Measurements from ENCODE around the gene DCT.

DCT gene

DNA sequence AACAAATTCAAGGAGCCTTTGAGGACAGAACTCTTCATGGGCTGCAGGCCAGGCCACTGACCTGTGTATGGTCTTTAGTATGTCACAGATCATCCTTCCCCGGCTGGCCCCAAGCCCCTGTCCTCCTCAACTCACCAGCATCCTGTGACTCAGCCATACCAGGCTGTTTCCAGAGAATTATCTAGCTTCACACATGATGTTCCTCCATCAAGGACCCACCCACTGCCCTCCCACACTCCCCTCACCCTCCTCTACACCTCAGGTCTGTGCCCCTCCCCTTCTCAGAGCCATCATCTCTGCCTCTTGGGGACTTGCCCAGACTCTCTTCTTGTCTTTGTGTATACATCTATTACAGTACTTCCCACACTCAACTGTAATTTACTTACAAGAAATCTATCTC lies 14.7 kb downstream of the DCT start:
- no peak for DNase-seq
- H3K4me1 ChIP-seq (ENCODE audit: low read length): no peaks in the 10 kb centered on the region
- TF ChIP-seq EZH2phosphoT487 (IDR thresholded peaks at IDR 0.05; ENCODE audit: low read length): no peak
- no peaks in the 10 kb centered on the region for H3K9me2 ChIP-seq (replicated peaks; ENCODE audit: insufficient read depth, low read length)
- no peaks in the 10 kb centered on the region for H4K20me1 ChIP-seq (ENCODE audit: insufficient read depth, low read length)
- no peak overlapping the region for H3K27ac ChIP-seq (ENCODE audit: low read length)
- no peak overlapping the region for H2AFZ ChIP-seq (ENCODE audit: low read length)
- H3K9me3 ChIP-seq (replicated peaks; ENCODE audit: insufficient read depth, low read length): no peaks in the 10 kb centered on the region
- no peak overlapping the region for H3K9ac ChIP-seq (ENCODE audit: low read length)
- H3F3A ChIP-seq (ENCODE audit: insufficient read depth, low read length): no peaks in the 10 kb centered on the region
- H3K79me2 ChIP-seq (ENCODE audit: low read length): no peaks in the 10 kb centered on the region
- H3K27me3 ChIP-seq (replicated peaks; ENCODE audit: insufficient read depth, low read length): no peaks in the 10 kb centered on the region
- no peak overlapping the region for H3K4me3 ChIP-seq (ENCODE audit: low read length)
- H3K4me2 ChIP-seq (ENCODE audit: low read depth, low read length): no peak overlapping the region
- no peaks in the 10 kb centered on the region for H3K36me3 ChIP-seq (replicated peaks; ENCODE audit: insufficient read depth, low read length)

- H3K9me2 ChIP-seq (replicated peaks; ENCODE audit: insufficient read depth, low read length): no peaks in the 10 kb centered on the region
- H3K79me2 ChIP-seq (ENCODE audit: low read length): no peaks in the 10 kb centered on the region
- H3F3A ChIP-seq (ENCODE audit: insufficient read depth, low read length): no peaks in the 10 kb centered on the region
- H4K20me1 ChIP-seq (ENCODE audit: insufficient read depth, low read length): no peaks in the 10 kb centered on the region
- TF ChIP-seq EZH2phosphoT487 (IDR thresholded peaks at IDR 0.05; ENCODE audit: low read length): no peak
- no peak for TF ChIP-seq EZH2 (optimal IDR thresholded peaks at IDR 0.05; ENCODE audit: low read depth, low read length)
- TF ChIP-seq, protein P1, sequence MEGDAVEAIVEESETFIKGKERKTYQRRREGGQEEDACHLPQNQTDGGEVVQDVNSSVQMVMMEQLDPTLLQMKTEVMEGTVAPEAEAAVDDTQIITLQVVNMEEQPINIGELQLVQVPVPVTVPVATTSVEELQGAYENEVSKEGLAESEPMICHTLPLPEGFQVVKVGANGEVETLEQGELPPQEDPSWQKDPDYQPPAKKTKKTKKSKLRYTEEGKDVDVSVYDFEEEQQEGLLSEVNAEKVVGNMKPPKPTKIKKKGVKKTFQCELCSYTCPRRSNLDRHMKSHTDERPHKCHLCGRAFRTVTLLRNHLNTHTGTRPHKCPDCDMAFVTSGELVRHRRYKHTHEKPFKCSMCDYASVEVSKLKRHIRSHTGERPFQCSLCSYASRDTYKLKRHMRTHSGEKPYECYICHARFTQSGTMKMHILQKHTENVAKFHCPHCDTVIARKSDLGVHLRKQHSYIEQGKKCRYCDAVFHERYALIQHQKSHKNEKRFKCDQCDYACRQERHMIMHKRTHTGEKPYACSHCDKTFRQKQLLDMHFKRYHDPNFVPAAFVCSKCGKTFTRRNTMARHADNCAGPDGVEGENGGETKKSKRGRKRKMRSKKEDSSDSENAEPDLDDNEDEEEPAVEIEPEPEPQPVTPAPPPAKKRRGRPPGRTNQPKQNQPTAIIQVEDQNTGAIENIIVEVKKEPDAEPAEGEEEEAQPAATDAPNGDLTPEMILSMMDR (IDR thresholded peaks at IDR 0.05; ENCODE audit: low read length): no peak
- H2AFZ ChIP-seq (ENCODE audit: low read length): no peak overlapping the region
- H3K36me3 ChIP-seq (replicated peaks; ENCODE audit: insufficient read depth, low read length): no peaks in the 10 kb centered on the region
- H3K9ac ChIP-seq (ENCODE audit: low read length): no peak overlapping the region
- no peak overlapping the region for H3K4me3 ChIP-seq (ENCODE audit: low read length)
- H3K27ac ChIP-seq (ENCODE audit: low read length): no peak overlapping the region
- no peaks in the 10 kb centered on the region for H3K9me3 ChIP-seq (replicated peaks; ENCODE audit: insufficient read depth, low read length)
- H3K4me1 ChIP-seq (ENCODE audit: low read length): no peaks in the 10 kb centered on the region
- H3K4me2 ChIP-seq (ENCODE audit: low read depth, low read length): no peak overlapping the region
- DNase-seq: no peak
- no peaks in the 10 kb centered on the region for H3K27me3 ChIP-seq (replicated peaks; ENCODE audit: insufficient read depth, low read length)
Observed at GRCh38 chr13:94462670-94463069, 16.8 kb downstream of the DCT start.

DNA sequence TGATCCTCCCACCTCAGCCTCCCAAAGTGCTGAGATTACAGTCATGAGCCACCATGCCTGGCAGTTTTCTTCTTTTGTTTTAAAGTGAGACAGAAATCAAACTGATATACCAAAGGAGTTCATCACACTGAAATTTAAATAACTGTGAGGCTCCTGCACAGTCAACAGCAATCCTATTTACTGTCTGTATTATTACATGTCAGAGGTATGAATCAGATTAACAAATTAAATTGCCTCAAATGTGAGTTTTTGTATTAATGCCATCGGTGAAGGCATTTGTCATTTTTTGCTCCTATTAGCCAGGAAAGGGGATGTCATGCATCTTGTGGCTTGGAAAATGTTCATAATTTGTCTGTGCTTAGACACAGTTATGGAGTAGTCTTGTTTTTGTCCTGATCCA lies 20.4 kb downstream of the DCT start:
- TF ChIP-seq, protein P1 (IDR thresholded peaks at IDR 0.05; ENCODE audit: low read length): no peak
- no peaks in the 10 kb centered on the region for H3K79me2 ChIP-seq (ENCODE audit: low read length)
- H4K20me1 ChIP-seq (ENCODE audit: insufficient read depth, low read length): no peaks in the 10 kb centered on the region
- no peak overlapping the region for H2AFZ ChIP-seq (ENCODE audit: low read length)
- no peak overlapping the region for H3K4me2 ChIP-seq (ENCODE audit: low read depth, low read length)
- no peak overlapping the region for H3K4me3 ChIP-seq (ENCODE audit: low read length)
- no peaks in the 10 kb centered on the region for H3K36me3 ChIP-seq (replicated peaks; ENCODE audit: insufficient read depth, low read length)
- H3K27ac ChIP-seq (ENCODE audit: low read length): no peak overlapping the region
- H3K9ac ChIP-seq (ENCODE audit: low read length): no peak overlapping the region
- no peak for DNase-seq
- H3K9me3 ChIP-seq (replicated peaks; ENCODE audit: insufficient read depth, low read length): no peaks in the 10 kb centered on the region
- H3K4me1 ChIP-seq (ENCODE audit: low read length): no peaks in the 10 kb centered on the region
- H3K27me3 ChIP-seq (replicated peaks; ENCODE audit: insufficient read depth, low read length): no peaks in the 10 kb centered on the region
- no peaks in the 10 kb centered on the region for H3K9me2 ChIP-seq (replicated peaks; ENCODE audit: insufficient read depth, low read length)
- H3F3A ChIP-seq (ENCODE audit: insufficient read depth, low read length): no peaks in the 10 kb centered on the region

DNA sequence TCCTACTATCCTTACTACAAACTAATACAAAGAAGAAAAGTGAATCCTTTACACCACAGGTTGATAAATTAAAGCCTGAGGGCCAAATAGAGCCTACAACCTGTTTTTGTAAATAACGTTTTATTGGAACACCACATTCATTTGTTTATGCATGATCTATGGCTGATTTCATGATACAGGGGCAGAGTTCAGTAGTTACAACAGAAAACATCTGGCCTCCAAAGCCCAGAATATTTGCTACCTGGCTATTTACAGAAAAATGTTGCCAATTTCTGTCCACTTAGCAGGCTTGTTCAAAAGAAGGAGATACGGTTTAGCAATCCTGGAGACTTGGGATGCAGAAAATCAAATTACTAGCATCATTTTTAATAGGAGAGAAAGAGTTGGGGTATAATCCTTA lies 24.1 kb downstream of the DCT start:
- Histone ChIP-seq H3K27ac (ENCODE audit: low read length) (no peak overlapping the region), H3K9ac (ENCODE audit: low read length) (no peak overlapping the region), H2AFZ (ENCODE audit: low read length) (no peak overlapping the region), H3K9me2 (replicated peaks; ENCODE audit: insufficient read depth, low read length) (no peaks in the 10 kb centered on the region), H3K9me3 (replicated peaks; ENCODE audit: insufficient read depth, low read length) (no peaks in the 10 kb centered on the region), H3K27me3 (replicated peaks; ENCODE audit: insufficient read depth, low read length) (no peaks in the 10 kb centered on the region), H3K36me3 (replicated peaks; ENCODE audit: insufficient read depth, low read length) (no peaks in the 10 kb centered on the region), H3K4me2 (ENCODE audit: low read depth, low read length) (no peak overlapping the region), H3K4me3 (ENCODE audit: low read length) (no peak overlapping the region), H3K4me1 (ENCODE audit: low read length) (no peaks in the 10 kb centered on the region), H3F3A (ENCODE audit: insufficient read depth, low read length) (no peaks in the 10 kb centered on the region), H3K79me2 (ENCODE audit: low read length) (no peaks in the 10 kb centered on the region), H4K20me1 (ENCODE audit: insufficient read depth, low read length) (no peaks in the 10 kb centered on the region)
- no peak for DNase-seq
- TF ChIP-seq, protein P1 (IDR thresholded peaks at IDR 0.05; ENCODE audit: low read length): no peak
- no peak for TF ChIP-seq EZH2phosphoT487 (IDR thresholded peaks at IDR 0.05; ENCODE audit: low read length)
- no peak for TF ChIP-seq EZH2 (optimal IDR thresholded peaks at IDR 0.05; ENCODE audit: low read depth, low read length)
